ENCODE data around the gene RCE1.

DNA sequence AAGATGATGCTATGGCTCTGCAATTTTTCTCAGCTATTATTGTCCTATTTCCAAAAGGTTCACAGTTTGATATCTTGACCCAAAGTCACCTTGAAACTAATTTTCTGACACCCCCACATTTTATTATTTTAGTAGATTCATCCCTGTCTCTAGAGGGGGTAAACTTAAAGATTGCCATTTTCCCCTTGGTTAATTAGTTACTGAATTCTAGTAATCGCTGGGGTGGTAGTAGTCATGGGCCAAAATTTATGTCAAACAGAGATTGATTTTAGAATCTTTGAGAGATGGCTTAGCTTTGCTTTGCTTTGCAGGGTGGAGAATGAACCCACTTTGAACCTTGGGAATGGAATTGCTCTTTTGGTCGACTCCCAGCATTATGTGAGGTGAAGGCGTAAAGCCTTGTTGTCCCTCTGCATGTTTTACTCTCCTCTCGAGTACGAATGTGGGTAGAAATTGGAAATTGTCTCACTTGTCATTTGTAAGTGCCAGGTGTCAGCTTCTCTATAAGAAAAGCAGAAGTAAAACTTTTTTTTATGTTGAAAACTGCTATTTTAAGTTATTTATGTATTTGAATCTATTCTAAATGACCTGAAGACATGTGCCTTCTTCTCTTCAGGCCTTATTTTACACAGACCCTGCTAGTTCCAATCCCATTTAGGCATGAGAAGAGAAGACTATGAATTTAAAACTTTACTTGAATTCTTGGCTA lies 42.4 kb upstream of the RCE1 start:
- TF ChIP-seq, protein P1, sequence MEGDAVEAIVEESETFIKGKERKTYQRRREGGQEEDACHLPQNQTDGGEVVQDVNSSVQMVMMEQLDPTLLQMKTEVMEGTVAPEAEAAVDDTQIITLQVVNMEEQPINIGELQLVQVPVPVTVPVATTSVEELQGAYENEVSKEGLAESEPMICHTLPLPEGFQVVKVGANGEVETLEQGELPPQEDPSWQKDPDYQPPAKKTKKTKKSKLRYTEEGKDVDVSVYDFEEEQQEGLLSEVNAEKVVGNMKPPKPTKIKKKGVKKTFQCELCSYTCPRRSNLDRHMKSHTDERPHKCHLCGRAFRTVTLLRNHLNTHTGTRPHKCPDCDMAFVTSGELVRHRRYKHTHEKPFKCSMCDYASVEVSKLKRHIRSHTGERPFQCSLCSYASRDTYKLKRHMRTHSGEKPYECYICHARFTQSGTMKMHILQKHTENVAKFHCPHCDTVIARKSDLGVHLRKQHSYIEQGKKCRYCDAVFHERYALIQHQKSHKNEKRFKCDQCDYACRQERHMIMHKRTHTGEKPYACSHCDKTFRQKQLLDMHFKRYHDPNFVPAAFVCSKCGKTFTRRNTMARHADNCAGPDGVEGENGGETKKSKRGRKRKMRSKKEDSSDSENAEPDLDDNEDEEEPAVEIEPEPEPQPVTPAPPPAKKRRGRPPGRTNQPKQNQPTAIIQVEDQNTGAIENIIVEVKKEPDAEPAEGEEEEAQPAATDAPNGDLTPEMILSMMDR (IDR thresholded peaks at IDR 0.05; ENCODE audit: extremely low read depth in 1 of 2, insufficient read depth in 1 of 2, low read depth in 1 of 2, low read length in 2 of 2), result no peak
- no peak for TF ChIP-seq POLR2A (IDR thresholded peaks at IDR 0.05; ENCODE audit: low read depth, low read length)

All from endothelial cell of umbilical vein (primary cell).